Activated naive CD4-positive, alpha-beta T cell treated with anti-CD3 and anti-CD28 coated beads for 36 hours (primary cell): ENCODE data around the gene STK31. TPM values are rescaled to one million over a fixed set of nuclear protein-coding genes. Genes with fewer than 3 reads are reported as not detected.

Source experiments
- CTCF ChIA-PET: fragments of 350-600 bp; sonication (Branson Sonifier 250); formaldehyde crosslinking; loops from one replicate; lab custom pipeline; 2021; ENCODE audit warnings: antibody characterized with exemption; lab: Charles Lee
- DNase-seq: peaks from one replicate; pipeline ENCODE4 v3.0.0-alpha.2; 2020
- H3K27ac Mint-ChIP-seq: one replicate; pipeline ENCODE4 v1.8.0; 2021; ENCODE audit warnings: mild to moderate bottlenecking, mixed read lengths
- H3K27me3 Mint-ChIP-seq: one replicate; pipeline ENCODE4 v1.8.0; 2021; ENCODE audit warnings: low read depth, mixed read lengths
- H3K36me3 Mint-ChIP-seq: one replicate; pipeline ENCODE4 v1.8.0; 2021; ENCODE audit warnings: low read depth, mixed read lengths
- H3K4me1 Mint-ChIP-seq: one replicate; pipeline ENCODE4 v1.8.0; 2021; ENCODE audit warnings: low read depth, mixed read lengths
- H3K4me3 Mint-ChIP-seq: one replicate; pipeline ENCODE4 v1.8.0; 2021; ENCODE audit warnings: mild to moderate bottlenecking, moderate library complexity, mixed read lengths
- H3K9me3 Mint-ChIP-seq: one replicate; pipeline ENCODE4 v1.8.0; 2021; ENCODE audit warnings: mixed read lengths
- intact Hi-C: fragments of 100-400 bp; cut with micrococcal nuclease; formaldehyde crosslinking; loops from one replicate; pipeline ENCODE4 v1.15.1; 2023
- total RNA-seq, 2 experiments: library from RNA; stranded (reverse); gene quantifications; one replicate each; pipeline ENCODE4 v1.2.3, GENCODE V29; 2021

Gene STK31
- total RNA-seq, 2 experiments from 2014 or later = not detected

GRCh38 chr7:23689165-23689564, 20.9 kb upstream of the STK31 start:
- Mint-ChIP-seq H3K27me3 (no peaks in the 10 kb centered on the region), H3K4me3 (no peak overlapping the region), H3K27ac (no peak overlapping the region), H3K9me3 (no peaks in the 10 kb centered on the region), H3K36me3 (peaks cover 18% of the 10 kb centered on the region), H3K4me1 (no peaks in the 10 kb centered on the region)
- no peak for DNase-seq
- CTCF ChIA-PET = no interaction called here
- intact Hi-C loops = no loop called here

- CTCF ChIA-PET = no interaction called here
- Mint-ChIP-seq H3K27me3 (no peaks in the 10 kb centered on the region), H3K4me1 (no peaks in the 10 kb centered on the region), H3K36me3 (peaks cover 23% of the 10 kb centered on the region), H3K27ac (no peak overlapping the region), H3K4me3 (no peak overlapping the region), H3K9me3 (no peaks in the 10 kb centered on the region)
- DNase-seq = no peak
- intact Hi-C loops = no loop called here
Observed at GRCh38 chr7:23691320-23691719, 18.7 kb upstream of the STK31 start.

- Mint-ChIP-seq H3K4me1 (peaks cover 1% of the 10 kb centered on the region), H3K27me3 (no peaks in the 10 kb centered on the region), H3K9me3 (no peaks in the 10 kb centered on the region), H3K4me3 (no peak overlapping the region), H3K36me3 (peaks cover 18% of the 10 kb centered on the region), H3K27ac (no peak overlapping the region)
- CTCF ChIA-PET = interaction anchor here (0.6 to 1.8 kb wide), 4 partner anchors 8 to 434 kb away, joined by 3 to 6 read pairs (median 4); no protein-coding TSS in a partner anchor
- DNase-seq = no peak
- intact Hi-C loops = no loop called here
Observed at GRCh38 chr7:23693224-23693623, 16.8 kb upstream of the STK31 start.

GRCh38 chr7:23696916-23697441, 13.0 kb upstream of the STK31 start:
- CTCF ChIA-PET = interaction anchor here (0.5 to 3.1 kb wide), 26 partner anchors 8 to 433 kb away, joined by 3 to 31 read pairs (median 4); partner anchors contain the start of gene FAM221A
- H3K36me3 Mint-ChIP-seq = peaks cover 15% of the 10 kb centered on the region
- H3K27ac Mint-ChIP-seq = no peak overlapping the region
- intact Hi-C loops = loop anchor here (1.0 kb wide), 1 partner anchor 150 kb away; no protein-coding TSS in a partner anchor
- H3K27me3 Mint-ChIP-seq = no peaks in the 10 kb centered on the region
- no peak overlapping the region for H3K4me3 Mint-ChIP-seq
- peak; percentile 67 for DNase-seq
- no peaks in the 10 kb centered on the region for H3K9me3 Mint-ChIP-seq
- peaks cover 1% of the 10 kb centered on the region for H3K4me1 Mint-ChIP-seq

GRCh38 chr7:23698822-23699221, 11.2 kb upstream of the STK31 start:
- intact Hi-C loops = no loop called here
- Mint-ChIP-seq H3K4me1 (peaks cover 1% of the 10 kb centered on the region), H3K9me3 (no peaks in the 10 kb centered on the region), H3K4me3 (no peak overlapping the region), H3K27me3 (no peaks in the 10 kb centered on the region), H3K36me3 (peaks cover 15% of the 10 kb centered on the region), H3K27ac (no peak overlapping the region)
- no peak for DNase-seq
- CTCF ChIA-PET = interaction anchor here (0.6 to 1.6 kb wide), 9 partner anchors 10 to 1488 kb away, joined by 3 to 8 read pairs (median 4); no protein-coding TSS in a partner anchor

GRCh38 chr7:23700046-23700445, 10.0 kb upstream of the STK31 start:
- Mint-ChIP-seq H3K27me3 (no peaks in the 10 kb centered on the region), H3K36me3 (peaks cover 21% of the 10 kb centered on the region), H3K27ac (no peak overlapping the region), H3K4me1 (peaks cover 1% of the 10 kb centered on the region), H3K4me3 (no peak overlapping the region), H3K9me3 (peaks cover 6% of the 10 kb centered on the region)
- no peak for DNase-seq
- CTCF ChIA-PET = interaction anchor here (1.0 to 1.5 kb wide), 4 partner anchors 9 to 14 kb away, joined by 3 to 7 read pairs (median 4); no protein-coding TSS in a partner anchor
- intact Hi-C loops = no loop called here

- DNase-seq = no peak
- Mint-ChIP-seq H3K4me3 (no peak overlapping the region), H3K27ac (no peak overlapping the region), H3K4me1 (no peaks in the 10 kb centered on the region), H3K36me3 (peaks cover 20% of the 10 kb centered on the region), H3K27me3 (peaks cover 2% of the 10 kb centered on the region), H3K9me3 (peaks cover 18% of the 10 kb centered on the region)
- CTCF ChIA-PET = interaction anchor here (0.6 to 5.2 kb wide), 6 partner anchors 10 to 447 kb away, joined by 3 to 78 read pairs (median 4); no protein-coding TSS in a partner anchor
- intact Hi-C loops = no loop called here
Observed at GRCh38 chr7:23709081-23709750, 803 bp upstream of the STK31 start.

- no peaks in the 10 kb centered on the region for H3K36me3 Mint-ChIP-seq
- H3K27ac Mint-ChIP-seq = no peak overlapping the region
- H3K27me3 Mint-ChIP-seq = peaks cover 2% of the 10 kb centered on the region
- CTCF ChIA-PET = interaction anchor here (0.8 to 5.2 kb wide), 15 partner anchors 8 to 440 kb away, joined by 3 to 78 read pairs (median 5); no protein-coding TSS in a partner anchor
- no peaks in the 10 kb centered on the region for H3K4me1 Mint-ChIP-seq
- no peak for DNase-seq
- intact Hi-C loops = loop anchor here (1.0 to 10.0 kb wide), 6 partner anchors 142 to 952 kb away; no protein-coding TSS in a partner anchor
- no peaks in the 10 kb centered on the region for H3K9me3 Mint-ChIP-seq
- H3K4me3 Mint-ChIP-seq = no peak overlapping the region
Observed at GRCh38 chr7:23712368-23713284, 2.6 kb downstream of the STK31 start.

GRCh38 chr7:23713285-23714149, 3.5 kb downstream of the STK31 start:
- H3K27ac Mint-ChIP-seq = no peak overlapping the region
- CTCF ChIA-PET = interaction anchor here (0.8 to 2.8 kb wide), 9 partner anchors 9 to 435 kb away, joined by 3 to 37 read pairs (median 5); no protein-coding TSS in a partner anchor
- no peaks in the 10 kb centered on the region for H3K4me1 Mint-ChIP-seq
- H3K4me3 Mint-ChIP-seq = no peak overlapping the region
- H3K27me3 Mint-ChIP-seq = peaks cover 2% of the 10 kb centered on the region
- no peaks in the 10 kb centered on the region for H3K36me3 Mint-ChIP-seq
- no peak for DNase-seq
- intact Hi-C loops = loop anchor here (10.0 kb wide), 1 partner anchor 951 kb away; no protein-coding TSS in a partner anchor
- H3K9me3 Mint-ChIP-seq = no peaks in the 10 kb centered on the region

GRCh38 chr7:23714150-23714464, 4.1 kb downstream of the STK31 start:
- Mint-ChIP-seq H3K9me3 (no peaks in the 10 kb centered on the region), H3K4me1 (no peaks in the 10 kb centered on the region), H3K27me3 (peaks cover 2% of the 10 kb centered on the region), H3K36me3 (no peaks in the 10 kb centered on the region), H3K4me3 (no peak overlapping the region), H3K27ac (no peak overlapping the region)
- CTCF ChIA-PET = interaction anchor here (0.5 to 2.8 kb wide), 7 partner anchors 15 to 1353 kb away, joined by 3 to 37 read pairs (median 5); no protein-coding TSS in a partner anchor
- intact Hi-C loops = loop anchor here (10.0 kb wide), 1 partner anchor 951 kb away; no protein-coding TSS in a partner anchor
- DNase-seq = no peak

- H3K4me1 Mint-ChIP-seq = no peaks in the 10 kb centered on the region
- intact Hi-C loops = loop anchor here (10.0 kb wide), 1 partner anchor 950 kb away; no protein-coding TSS in a partner anchor
- no peak for DNase-seq
- no peaks in the 10 kb centered on the region for H3K9me3 Mint-ChIP-seq
- CTCF ChIA-PET = interaction anchor here (0.5 to 2.8 kb wide), 6 partner anchors 15 to 1353 kb away, joined by 3 to 37 read pairs (median 6); no protein-coding TSS in a partner anchor
- no peak overlapping the region for H3K27ac Mint-ChIP-seq
- H3K36me3 Mint-ChIP-seq = no peaks in the 10 kb centered on the region
- H3K27me3 Mint-ChIP-seq = peaks cover 2% of the 10 kb centered on the region
- H3K4me3 Mint-ChIP-seq = no peak overlapping the region
Observed at GRCh38 chr7:23714579-23714978, 4.6 kb downstream of the STK31 start.
